HG02678 (cell line): ENCODE data around the gene FRA10AC1.

Experiments used
- ATAC-seq: cut with Tn5 transposase; IDR thresholded peaks from one replicate; pipeline ENCODE4 v1.9.1; 2021; ENCODE audit warnings: mild to moderate bottlenecking, moderate library complexity; ENCODE audit not compliant: unreplicated experiment

FRA10AC1 gene

DNA sequence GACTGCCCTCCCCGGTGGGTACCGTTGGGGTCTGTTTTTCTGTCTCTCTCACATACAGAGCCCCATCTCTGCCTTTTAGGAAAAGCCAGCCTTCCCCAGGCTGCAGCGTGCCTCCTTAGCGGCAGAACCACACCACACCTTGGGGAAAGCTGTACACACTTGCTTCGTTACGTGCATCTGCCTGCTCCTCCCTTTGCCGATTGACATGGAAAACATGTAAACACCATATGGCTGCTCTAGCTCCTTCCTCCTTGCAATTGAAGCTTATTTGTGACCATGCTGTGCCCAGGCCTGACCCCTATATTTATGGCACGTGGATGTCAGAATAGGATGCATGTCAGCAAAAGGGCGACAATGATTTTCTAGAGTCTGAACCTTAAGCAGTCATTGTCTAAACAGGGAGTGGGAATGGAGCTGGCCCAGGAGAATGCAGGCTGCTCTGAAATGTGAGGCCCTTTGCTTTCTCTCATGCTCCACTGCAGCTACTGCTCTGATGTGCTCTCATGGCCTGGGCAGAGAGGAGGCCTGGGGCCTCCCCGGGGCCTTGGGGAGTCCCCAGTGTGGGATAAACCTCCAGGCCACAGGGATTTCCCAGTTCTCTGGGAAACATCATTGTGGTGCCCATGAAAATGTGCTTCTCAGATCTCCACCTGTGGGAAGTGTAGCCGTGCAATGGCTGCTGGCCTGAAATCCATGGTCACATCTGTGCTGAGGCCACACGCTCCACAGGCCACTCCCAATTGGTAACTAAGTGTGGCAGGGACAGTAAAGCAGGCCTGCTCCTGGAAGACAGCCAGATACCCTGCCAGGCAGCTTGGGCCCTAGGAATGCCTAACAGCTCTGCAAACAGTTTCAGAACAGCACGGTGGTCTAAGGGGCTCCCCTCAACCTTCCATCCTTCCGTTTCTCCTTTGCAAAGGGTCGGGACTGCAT lies 71.5 kb downstream of the FRA10AC1 start:
- ATAC-seq = no peak

GRCh38 chr10:93629647-93630305 lies 72.6 kb downstream of the FRA10AC1 start:
- no peak for ATAC-seq

GRCh38 chr10:93628858-93629257 lies 73.5 kb downstream of the FRA10AC1 start:
- no peak for ATAC-seq

- no peak for ATAC-seq
These were observed 79.5 kb downstream of the FRA10AC1 start for GRCh38 chr10:93622942-93623341.

- no peak for ATAC-seq
These were observed 81.5 kb downstream of the FRA10AC1 start for GRCh38 chr10:93620925-93621324.
